GM10248 (cell line): ENCODE data around the gene GALNT1.

Experiments used
- CTCF ChIA-PET: fragments of 300-600 bp; sonication (Branson Sonifier 250); formaldehyde crosslinking; extraction: SDS; loops from one replicate; lab custom pipeline; 2021; ENCODE audit warnings: antibody characterized with exemption; lab: Yijun Ruan, JAX
- POLR2A ChIA-PET: fragments of 350-650 bp; sonication (Branson Sonifier 250); formaldehyde crosslinking; extraction: SDS; loops from one replicate; lab custom pipeline; 2020; ENCODE audit warnings: antibody characterized with exemption; lab: Yijun Ruan, JAX
- DNase-seq: peaks from one replicate; pipeline ENCODE4 v3.0.0; 2012; ENCODE audit errors: extremely low spot score
- CTCF ChIP-seq: IDR thresholded peaks from 2 replicates; pipeline ENCODE4 v1.5.1; 2012; ENCODE audit warnings: mild to moderate bottlenecking, low read depth; ENCODE audit errors: extremely low read depth, missing control alignments, control extremely low read depth

The GALNT1 gene

GRCh38 chr18:35753306-35753910, 171.9 kb downstream of the GALNT1 start:
- no peak for DNase-seq
- TF ChIP-seq CTCF: no peak
- ChIA-PET CTCF (interaction anchor here (6.3 kb wide), 1 partner anchor 196 kb away, joined by 64 read pairs; no protein-coding TSS in a partner anchor), POLR2A (no interaction called here)

- POLR2A ChIA-PET: no interaction called here
- no peak for TF ChIP-seq CTCF
- DNase-seq: no peak
- CTCF ChIA-PET: interaction anchor here (1.0 to 6.3 kb wide), 4 partner anchors 8 to 195 kb away, joined by 3 to 64 read pairs (median 8); no protein-coding TSS in a partner anchor
Measured at GRCh38 chr18:35754464-35754863, 172.9 kb downstream of the GALNT1 start.

- DNase-seq: no peak
- TF ChIP-seq CTCF: no peak
- ChIA-PET CTCF (interaction anchor here (0.7 to 6.3 kb wide), 13 partner anchors 9 to 529 kb away, joined by 3 to 64 read pairs (median 3); no protein-coding TSS in a partner anchor), POLR2A (no interaction called here)
Measured at GRCh38 chr18:35755369-35755768, 173.8 kb downstream of the GALNT1 start.

GRCh38 chr18:35756506-35757117, 175.1 kb downstream of the GALNT1 start:
- TF ChIP-seq CTCF: peak; percentile 71
- peak; percentile 69 for DNase-seq
- CTCF ChIA-PET: interaction anchor here (0.6 to 6.3 kb wide), 35 partner anchors 11 to 529 kb away, joined by 3 to 64 read pairs (median 4); partner anchors contain the start of genes RMP24 and RPRD1A
- POLR2A ChIA-PET: no interaction called here
